Keratinocyte (primary cell): Measurements from ENCODE around the gene HS1BP3. TPM values are rescaled to one million over a fixed set of nuclear protein-coding genes. Genes with fewer than 3 reads are reported as not detected.

ENCODE experiments used
- DNase-seq: peaks from one replicate; pipeline ENCODE4 v3.0.0-alpha.2; 2011; ENCODE audit warnings: low read depth, missing footprints, low spot score
- FAIRE-seq: peaks from 2 replicates; lab custom pipeline; 2011; peaks lifted over from hg19 to GRCh38; lab: Jason Lieb, UNC
- H2AFZ ChIP-seq: 2 replicates; pipeline ENCODE4 v1.6.0; 2012; ENCODE audit warnings: low read length, control low read depth, inconsistent platforms; ENCODE audit not compliant: control insufficient read depth
- H3K27ac ChIP-seq: 2 replicates; pipeline ENCODE4 v1.5.1; 2011; ENCODE audit warnings: low read length; ENCODE audit not compliant: control insufficient read depth, insufficient read depth
- H3K27me3 ChIP-seq: 3 replicates; pipeline ENCODE4 v1.6.0; 2011; ENCODE audit warnings: low read length; ENCODE audit not compliant: control insufficient read depth, insufficient read depth; ENCODE audit errors: extremely low read depth
- H3K36me3 ChIP-seq, 2 experiments: 2 replicates in 1 of 2; 3 replicates in 1 of 2; pipeline ENCODE4 v1.5.1; 2011; ENCODE audit warnings: low read length in 2 of 2, mild to moderate bottlenecking in 1 of 2; ENCODE audit not compliant: control insufficient read depth in 2 of 2, insufficient read depth in 2 of 2; ENCODE audit errors: extremely low read depth in 1 of 2
- H3K4me1 ChIP-seq: 3 replicates; pipeline ENCODE4 v1.5.1; 2011; ENCODE audit warnings: low read length; ENCODE audit not compliant: control insufficient read depth, insufficient read depth; ENCODE audit errors: extremely low read depth
- H3K4me2 ChIP-seq: 3 replicates; pipeline ENCODE4 v1.6.0; 2011; ENCODE audit warnings: low read depth, low read length; ENCODE audit not compliant: control insufficient read depth, insufficient read depth; ENCODE audit errors: extremely low read depth
- H3K4me3 ChIP-seq, 3 experiments: fragments of 200-600 bp in 1 of 3; sonication (generic) in 1 of 3; 2 replicates in 2 of 3; 3 replicates in 1 of 3; pipeline ENCODE4 v1.5.1; 2011 to 2016; ENCODE audit warnings: low read length in 3 of 3, mild to moderate bottlenecking in 3 of 3, control low read depth in 2 of 3, inconsistent platforms in 1 of 3, low read depth in 1 of 3, mixed read lengths in 1 of 3, mixed run types in 1 of 3, moderate library complexity in 1 of 3; ENCODE audit not compliant: control insufficient read depth in 2 of 3, insufficient read depth in 2 of 3; ENCODE audit errors: extremely low read depth in 1 of 3
- H3K79me2 ChIP-seq: 2 replicates; pipeline ENCODE4 v1.6.0; 2012; ENCODE audit warnings: low read length; ENCODE audit not compliant: control insufficient read depth, insufficient read depth
- H3K9ac ChIP-seq: 3 replicates; pipeline ENCODE4 v1.6.0; 2011; ENCODE audit warnings: low read length; ENCODE audit not compliant: control insufficient read depth, insufficient read depth; ENCODE audit errors: extremely low read depth
- H3K9me1 ChIP-seq: 3 replicates; pipeline ENCODE4 v1.6.0; 2011; ENCODE audit warnings: low read length; ENCODE audit not compliant: control insufficient read depth, insufficient read depth; ENCODE audit errors: extremely low read depth
- H3K9me3 ChIP-seq: 2 replicates; pipeline ENCODE4 v1.5.1; 2012; ENCODE audit warnings: low read depth, low read length; ENCODE audit not compliant: control insufficient read depth
- H4K20me1 ChIP-seq: 3 replicates; pipeline ENCODE4 v1.6.0; 2011; ENCODE audit warnings: low read length; ENCODE audit not compliant: control insufficient read depth, insufficient read depth; ENCODE audit errors: extremely low read depth
- CTCF ChIP-seq, 3 experiments: IDR thresholded peaks in 1 of 3; conservative IDR thresholded peaks in 1 of 3; optimal IDR thresholded peaks in 1 of 3; 2 replicates in 2 of 3; 3 replicates in 1 of 3; pipeline versions ENCODE3 to v1.5.1; 2011; ENCODE audit warnings: low read length in 3 of 3, mild to moderate bottlenecking in 3 of 3, moderate library complexity in 2 of 3, control low read depth in 1 of 3, inconsistent platforms in 1 of 3; ENCODE audit not compliant: insufficient read depth in 2 of 3; ENCODE audit errors: extremely low read depth in 1 of 3
- EZH2 ChIP-seq: IDR thresholded peaks from one replicate; pipeline ENCODE4 v1.6.1; 2012; ENCODE audit warnings: inconsistent platforms, mild to moderate bottlenecking, low read length, moderate library complexity
- dilution Hi-C: fragments of 300-500 bp; cut with MboI; formaldehyde crosslinking; loops from one replicate; pipeline ENCODE4 v1.7.0; 2020; ENCODE audit warnings: low sequenced_read_pairs; ENCODE audit not compliant: extremely low pct_ligation_motif_present
- polyA plus RNA-seq, 5 experiments: library from polyadenylated mRNA; depleted of rRNA in 3 of 5; stranded (reverse) in 3 of 5; stranded (forward) in 1 of 5; unstranded in 1 of 5; fragments of >200 nt; gene quantifications; 1 replicate in 1 of 5; 2 replicates in 3 of 5; 3 replicates in 1 of 5; pipeline versions ENCODE4 v1.2.1 to v1.2.3, GENCODE V29; 2011 to 2012; ENCODE audit warnings: missing spikeins in 2 of 5, low read depth in 1 of 5, low replicate concordance in 1 of 5

HS1BP3 gene
- polyA plus RNA-seq, 1 donor (not counting 4 experiments of a cell fraction or from before 2014, with no cell fraction given): 18.5 TPM

GRCh38 chr2:20645301-20645701, 5.6 kb downstream of the HS1BP3 start:
- TF ChIP-seq CTCF (optimal IDR thresholded peaks at IDR 0.05 in 1 of 3, IDR thresholded peaks at IDR 0.05 in 1 of 3, conservative IDR thresholded peaks at IDR 0.05 in 1 of 3; ENCODE audit: extremely low read depth in 1 of 3, insufficient read depth in 2 of 3, low read length in 3 of 3) (no peak), EZH2 (no peak)

GRCh38 chr2:20643826-20644225, 7.1 kb downstream of the HS1BP3 start:
- no peak for TF ChIP-seq EZH2
- no peak for TF ChIP-seq CTCF (optimal IDR thresholded peaks at IDR 0.05 in 1 of 3, IDR thresholded peaks at IDR 0.05 in 1 of 3, conservative IDR thresholded peaks at IDR 0.05 in 1 of 3; ENCODE audit: extremely low read depth in 1 of 3, insufficient read depth in 2 of 3, low read length in 3 of 3)
- Histone ChIP-seq H3K36me3 (peaks cover 17 to 25% of the 10 kb centered on the region in 2 experiments), H3K4me1 (peaks cover 8% of the 10 kb centered on the region), H3K9me3 (no peaks in the 10 kb centered on the region), H3K9ac (no peak overlapping the region), H3K27me3 (no peaks in the 10 kb centered on the region), H3K4me2 (no peak overlapping the region), H3K9me1 (no peaks in the 10 kb centered on the region), H3K79me2 (peaks cover 15% of the 10 kb centered on the region), H2AFZ (no peak overlapping the region), H3K27ac (no peak overlapping the region), H3K4me3 (no peak overlapping the region), H4K20me1 (no peaks in the 10 kb centered on the region)
- dilution Hi-C loops: no loop called here
- DNase-seq (no peak), FAIRE-seq (no peak)

More at GRCh38 chr2:20645301-20645701, 5.6 kb downstream of the HS1BP3 start:
- FAIRE-seq: no peak
- Histone ChIP-seq H3K9me1 (no peaks in the 10 kb centered on the region), H3K4me3 (no peak overlapping the region), H4K20me1 (no peaks in the 10 kb centered on the region), H3K9ac (no peak overlapping the region), H3K36me3 (peaks cover 12 to 18% of the 10 kb centered on the region in 2 experiments), H3K4me1 (peaks cover 18% of the 10 kb centered on the region), H3K27me3 (no peaks in the 10 kb centered on the region), H3K27ac (no peak overlapping the region), H3K79me2 (peaks cover 25% of the 10 kb centered on the region), H3K9me3 (no peaks in the 10 kb centered on the region), H2AFZ (no peak overlapping the region), H3K4me2 (no peak overlapping the region)
- DNase-seq: no peak
- dilution Hi-C loops: no loop called here
